HCT116 (cell line): Measurements from ENCODE around the gene SLC28A2. TPM values are rescaled to one million over a fixed set of nuclear protein-coding genes. Genes with fewer than 3 reads are reported as not detected.
"Not testable (repeated sequence)": the region's sequence is repeated elsewhere in the genome, so short reads cannot be mapped to it uniquely, and the experiment has no call there.

Source experiments
- ATAC-seq: fragments of 200-7000 bp; cut with Tn5 transposase; 2 replicates; pipeline ENCODE4 v1.9.1; 2020; ENCODE audit warnings: mild to moderate bottlenecking, moderate library complexity
- BruUV-seq: library from RNA; stranded (reverse); fragments of 400-500 nt; replicated peaks from 2 replicates; lab custom pipeline; 2021; lab: Mats Ljungman, UMichigan
- CTCF ChIA-PET: fragments of 300-600 bp; sonication (Branson Sonifier 250); formaldehyde crosslinking; loops from one replicate; lab custom pipeline; 2021; ENCODE audit warnings: antibody characterized with exemption; lab: Charles Lee
- POLR2A ChIA-PET: fragments of 300-600, 350-600 bp; sonication (Branson Sonifier 250); formaldehyde crosslinking; loops from one replicate; lab custom pipeline; 2021; ENCODE audit warnings: antibody characterized with exemption; lab: Charles Lee
- RAD21 ChIA-PET, 2 experiments: fragments of 300-600 bp; sonication (Branson Sonifier 250); formaldehyde crosslinking; loops; one replicate each; lab custom pipeline; 2023; ENCODE audit warnings: low total read pairs in 2 of 2; ENCODE audit not compliant: uncharacterized antibody in 2 of 2, unreplicated experiment in 2 of 2, low non-redundant PET in 1 of 2; lab: Charles Lee
- DNase-seq: peaks from one replicate; pipeline ENCODE4 v3.0.0-alpha.2; 2010; ENCODE audit warnings: low read depth, low spot score
- H2AFZ ChIP-seq: fragments of 200-600 bp; shearing (Covaris generic), sonication (generic); 2 replicates; pipeline ENCODE4 v1.6.1; 2017; ENCODE audit warnings: low read depth, mixed run types, mixed read lengths, antibody characterized with exemption, low read length; ENCODE audit not compliant: poor library complexity, severe bottlenecking
- H3K27ac ChIP-seq: 2 replicates; pipeline ENCODE4 v1.5.1; 2012; ENCODE audit warnings: low read depth, low read length
- H3K27me3 ChIP-seq: fragments of 200-600 bp; sonication (generic); 2 replicates; pipeline ENCODE4 v1.6.1; 2016; ENCODE audit warnings: mixed run types, low read length, mixed read lengths; ENCODE audit not compliant: insufficient read depth
- H3K36me3 ChIP-seq, 2 experiments: fragments of 200-500 bp in 1 of 2; fragments of 200-600 bp in 1 of 2; sonication (Bioruptor generic) in 1 of 2; sonication (generic) in 1 of 2; 2 replicates each; pipeline versions ENCODE4 v1.5.1 to v1.6.1; 2014 to 2016; ENCODE audit warnings: low read length in 2 of 2, inconsistent platforms in 1 of 2, mixed read lengths in 1 of 2, mixed run types in 1 of 2; ENCODE audit not compliant: insufficient read depth in 2 of 2, control insufficient read depth in 1 of 2
- H3K4me1 ChIP-seq, 2 experiments: fragments of 200-600 bp in 1 of 2; sonication (generic) in 1 of 2; 2 replicates each; pipeline versions ENCODE4 v1.5.1 to v1.6.1; 2012 to 2017; ENCODE audit warnings: low read length in 2 of 2, inconsistent platforms in 1 of 2, mild to moderate bottlenecking in 1 of 2, mixed read lengths in 1 of 2, mixed run types in 1 of 2, moderate library complexity in 1 of 2; ENCODE audit not compliant: insufficient read depth in 2 of 2, control insufficient read depth in 1 of 2
- H3K4me2 ChIP-seq: fragments of 200-600 bp; sonication (generic); 2 replicates; pipeline ENCODE4 v1.6.1; 2017; ENCODE audit warnings: mixed run types, low read length, mixed read lengths
- H3K4me3 ChIP-seq, 2 experiments: fragments of 200-600 bp in 1 of 2; sonication (generic) in 1 of 2; replicated peaks in 1 of 2; 2 replicates each; pipeline ENCODE4 v1.5.1; 2011 to 2016; ENCODE audit warnings: low read length in 2 of 2, control low read depth in 1 of 2, low read depth in 1 of 2, mild to moderate bottlenecking in 1 of 2, mixed read lengths in 1 of 2, mixed run types in 1 of 2
- H3K79me2 ChIP-seq: fragments of 200-600 bp; sonication (generic); 2 replicates; pipeline ENCODE4 v1.6.1; 2017; ENCODE audit warnings: mild to moderate bottlenecking, mixed run types, low read length, moderate library complexity, mixed read lengths; ENCODE audit not compliant: insufficient read depth
- H3K9ac ChIP-seq: fragments of 200-600 bp; sonication (generic); 2 replicates; pipeline ENCODE4 v1.6.1; 2016; ENCODE audit warnings: low read length, mixed read lengths
- H3K9me2 ChIP-seq: fragments of 200-600 bp; sonication (generic), shearing (Covaris generic); 2 replicates; pipeline ENCODE4 v1.6.1; 2017; ENCODE audit warnings: mixed run types, mild to moderate bottlenecking, moderate library complexity; ENCODE audit not compliant: insufficient read depth
- H3K9me3 ChIP-seq, 2 experiments: fragments of 200-500 bp in 1 of 2; fragments of 200-600 bp in 1 of 2; sonication (Bioruptor generic) in 1 of 2; sonication (generic) in 1 of 2; 2 replicates each; pipeline ENCODE4 v1.6.1; 2014 to 2017; ENCODE audit warnings: low read length in 2 of 2, mixed read lengths in 2 of 2, inconsistent platforms in 1 of 2, low read depth in 1 of 2, mild to moderate bottlenecking in 1 of 2, mixed run types in 1 of 2, moderate library complexity in 1 of 2; ENCODE audit not compliant: control insufficient read depth in 1 of 2, insufficient read depth in 1 of 2
- H4K20me1 ChIP-seq: fragments of 200-600 bp; sonication (generic), shearing (Covaris generic); 2 replicates; pipeline ENCODE4 v1.6.1; 2017; ENCODE audit warnings: mixed run types, mild to moderate bottlenecking, moderate library complexity; ENCODE audit not compliant: insufficient read depth
- CBX3 ChIP-seq: IDR thresholded peaks from 2 replicates; pipeline ENCODE4 v1.6.1; 2012; ENCODE audit warnings: low read depth
- TCF7L2 ChIP-seq: IDR thresholded peaks from 2 replicates; pipeline ENCODE4 v1.7.0; 2011; ENCODE audit warnings: borderline replicate concordance, inconsistent platforms; ENCODE audit not compliant: insufficient read depth, insufficient read length; ENCODE audit errors: extremely low read depth
- intact Hi-C: fragments of 100-400 bp; cut with micrococcal nuclease; formaldehyde crosslinking; loops from 2 replicates; pipeline ENCODE4 v1.10.0; 2022
- total RNA-seq: library from RNA; stranded (reverse); gene quantifications from one replicate; pipeline ENCODE4 v1.2.1, GENCODE V29; 2021; ENCODE audit not compliant: unreplicated experiment
- TF ChIP-seq, protein P1 (sequence below): IDR thresholded peaks from 2 replicates; pipeline ENCODE4 v1.6.1; 2012

The SLC28A2 gene
- total RNA-seq, 1 experiment from 2014 or later: not detected

DNA sequence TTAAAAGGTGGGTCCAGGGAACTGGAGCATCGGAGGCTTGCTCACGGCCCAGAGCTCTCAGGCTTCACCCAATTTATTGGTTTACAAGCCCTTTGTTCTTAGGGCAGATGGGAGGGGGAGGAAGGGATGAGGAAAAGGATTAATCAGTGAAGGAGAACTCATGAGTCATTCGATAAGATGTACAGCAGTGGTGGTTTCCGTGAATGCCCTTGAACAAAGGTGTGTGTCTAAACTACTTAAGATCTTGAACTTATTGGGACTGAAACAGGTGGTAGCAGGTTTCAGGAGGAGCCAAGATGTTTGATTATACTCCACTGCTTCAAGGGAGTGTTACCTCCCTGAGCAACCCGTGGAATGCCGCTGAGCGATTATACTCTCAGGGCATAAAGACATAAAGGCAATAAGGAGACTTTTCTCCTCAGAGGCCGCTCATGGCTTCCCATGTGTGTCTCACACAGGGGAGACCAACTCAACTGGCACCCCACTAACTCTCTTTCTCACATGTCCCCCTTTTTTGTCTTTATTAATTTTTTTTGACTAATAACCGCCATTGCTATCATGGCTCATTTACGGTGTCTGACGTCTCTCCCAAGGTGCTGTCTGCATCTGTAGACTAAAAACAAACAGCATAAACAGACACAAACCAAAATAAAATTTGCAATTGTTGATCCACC is 17.3 kb upstream of the SLC28A2 start:
- intact Hi-C loops: no loop called here
- H3K79me2 ChIP-seq: no peaks in the 10 kb centered on the region
- no TSS peak for BruUV-seq
- ChIA-PET RAD21 (no interaction called here), CTCF (no interaction called here), POLR2A (no interaction called here)
- H3K9me3 ChIP-seq: peaks cover 4 to 6% of the 10 kb centered on the region in 2 experiments; a peak in 2 of 4 replicates
- TF ChIP-seq, protein P1, sequence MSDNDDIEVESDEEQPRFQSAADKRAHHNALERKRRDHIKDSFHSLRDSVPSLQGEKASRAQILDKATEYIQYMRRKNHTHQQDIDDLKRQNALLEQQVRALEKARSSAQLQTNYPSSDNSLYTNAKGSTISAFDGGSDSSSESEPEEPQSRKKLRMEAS: no peak
- TF ChIP-seq TCF7L2 (peak; percentile 46), CBX3 (peak; percentile 50; the same call in 1 of the 2 replicates)
- no peak overlapping the region for H2AFZ ChIP-seq
- no peak overlapping the region for H3K4me2 ChIP-seq
- DNase-seq (no peak), ATAC-seq (no peak)
- H4K20me1 ChIP-seq: no peaks in the 10 kb centered on the region
- H3K36me3 ChIP-seq: no peaks in the 10 kb centered on the region
- H3K27ac ChIP-seq: no peak overlapping the region
- H3K4me1 ChIP-seq: no peaks in the 10 kb centered on the region
- no peak overlapping the region for H3K4me3 ChIP-seq
- H3K9ac ChIP-seq: no peak overlapping the region
- no peaks in the 10 kb centered on the region for H3K9me2 ChIP-seq
- no peaks in the 10 kb centered on the region for H3K27me3 ChIP-seq

DNA sequence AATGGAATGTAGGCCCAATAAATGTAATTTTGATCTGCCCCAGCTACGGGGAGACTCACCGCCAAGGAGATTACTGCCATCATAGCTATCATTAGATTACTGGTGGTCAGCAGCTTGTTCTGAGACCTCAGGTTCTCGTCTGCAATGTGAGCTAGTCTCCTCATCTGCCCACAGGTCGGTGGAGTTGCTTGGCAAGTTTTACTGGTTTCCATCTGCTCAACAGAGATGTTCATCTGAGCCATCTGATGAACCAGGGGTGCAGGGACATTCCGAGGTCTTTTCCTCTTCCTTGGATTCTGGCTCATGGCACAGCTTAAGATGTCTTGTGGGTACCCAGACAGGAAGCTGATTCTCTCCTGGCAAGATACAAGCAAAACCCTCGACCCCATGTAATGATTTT is 15.2 kb upstream of the SLC28A2 start:
- peaks cover 13 to 15% of the 10 kb centered on the region in 2 experiments; a peak in 2 of 4 replicates for H3K9me3 ChIP-seq
- ATAC-seq, H3K36me3 ChIP-seq, H4K20me1 ChIP-seq, BruUV-seq, CTCF ChIA-PET, H3K27ac ChIP-seq, POLR2A ChIA-PET, RAD21 ChIA-PET, H3K9me2 ChIP-seq, H2AFZ ChIP-seq, H3K4me1 ChIP-seq, DNase-seq, H3K9ac ChIP-seq, H3K4me3 ChIP-seq, H3K27me3 ChIP-seq, H3K4me2 ChIP-seq, intact Hi-C loops, H3K79me2 ChIP-seq: not testable (repeated sequence)
